ENCODE data around the gene CDH12.

DNA sequence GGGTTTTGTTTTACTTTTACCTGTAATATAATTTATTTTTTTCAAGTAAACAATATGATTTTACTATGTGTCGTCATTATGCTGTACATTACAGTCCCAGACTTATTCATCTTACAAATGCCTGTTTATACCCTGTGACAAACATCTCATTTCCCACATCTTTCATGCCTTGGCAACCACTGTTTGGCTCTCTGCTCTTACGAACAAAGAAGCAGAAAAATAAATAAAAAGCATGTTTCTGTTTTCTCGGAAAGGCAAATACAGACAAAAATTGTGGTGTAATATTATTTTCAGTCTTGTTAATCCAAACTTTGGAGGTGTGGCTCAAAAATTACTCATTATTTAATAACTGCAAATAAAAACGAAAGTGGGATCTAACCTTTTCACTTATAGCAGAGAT, 393.0 kb downstream of the CDH12 start:
- TF ChIP-seq, protein P1, sequence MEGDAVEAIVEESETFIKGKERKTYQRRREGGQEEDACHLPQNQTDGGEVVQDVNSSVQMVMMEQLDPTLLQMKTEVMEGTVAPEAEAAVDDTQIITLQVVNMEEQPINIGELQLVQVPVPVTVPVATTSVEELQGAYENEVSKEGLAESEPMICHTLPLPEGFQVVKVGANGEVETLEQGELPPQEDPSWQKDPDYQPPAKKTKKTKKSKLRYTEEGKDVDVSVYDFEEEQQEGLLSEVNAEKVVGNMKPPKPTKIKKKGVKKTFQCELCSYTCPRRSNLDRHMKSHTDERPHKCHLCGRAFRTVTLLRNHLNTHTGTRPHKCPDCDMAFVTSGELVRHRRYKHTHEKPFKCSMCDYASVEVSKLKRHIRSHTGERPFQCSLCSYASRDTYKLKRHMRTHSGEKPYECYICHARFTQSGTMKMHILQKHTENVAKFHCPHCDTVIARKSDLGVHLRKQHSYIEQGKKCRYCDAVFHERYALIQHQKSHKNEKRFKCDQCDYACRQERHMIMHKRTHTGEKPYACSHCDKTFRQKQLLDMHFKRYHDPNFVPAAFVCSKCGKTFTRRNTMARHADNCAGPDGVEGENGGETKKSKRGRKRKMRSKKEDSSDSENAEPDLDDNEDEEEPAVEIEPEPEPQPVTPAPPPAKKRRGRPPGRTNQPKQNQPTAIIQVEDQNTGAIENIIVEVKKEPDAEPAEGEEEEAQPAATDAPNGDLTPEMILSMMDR (IDR thresholded peaks at IDR 0.05) = no peak
- TF ChIP-seq POLR2AphosphoS5 (IDR thresholded peaks at IDR 0.05; ENCODE audit: insufficient read depth in 1 of 2, low read depth in 1 of 2) (no peak), POLR2A (IDR thresholded peaks at IDR 0.05) (no peak)

Measured in vagina (tissue), 2 donors.